ENCODE measurements around the gene IRX6. TPM values are rescaled to one million over a fixed set of nuclear protein-coding genes. Genes with fewer than 3 reads are reported as not detected.

The IRX6 gene
- total and polyA plus RNA-seq, 2 of the 13 experiments (the other 11 are each of a cell fraction or from before 2014, with no cell fraction given): not detected

DNA sequence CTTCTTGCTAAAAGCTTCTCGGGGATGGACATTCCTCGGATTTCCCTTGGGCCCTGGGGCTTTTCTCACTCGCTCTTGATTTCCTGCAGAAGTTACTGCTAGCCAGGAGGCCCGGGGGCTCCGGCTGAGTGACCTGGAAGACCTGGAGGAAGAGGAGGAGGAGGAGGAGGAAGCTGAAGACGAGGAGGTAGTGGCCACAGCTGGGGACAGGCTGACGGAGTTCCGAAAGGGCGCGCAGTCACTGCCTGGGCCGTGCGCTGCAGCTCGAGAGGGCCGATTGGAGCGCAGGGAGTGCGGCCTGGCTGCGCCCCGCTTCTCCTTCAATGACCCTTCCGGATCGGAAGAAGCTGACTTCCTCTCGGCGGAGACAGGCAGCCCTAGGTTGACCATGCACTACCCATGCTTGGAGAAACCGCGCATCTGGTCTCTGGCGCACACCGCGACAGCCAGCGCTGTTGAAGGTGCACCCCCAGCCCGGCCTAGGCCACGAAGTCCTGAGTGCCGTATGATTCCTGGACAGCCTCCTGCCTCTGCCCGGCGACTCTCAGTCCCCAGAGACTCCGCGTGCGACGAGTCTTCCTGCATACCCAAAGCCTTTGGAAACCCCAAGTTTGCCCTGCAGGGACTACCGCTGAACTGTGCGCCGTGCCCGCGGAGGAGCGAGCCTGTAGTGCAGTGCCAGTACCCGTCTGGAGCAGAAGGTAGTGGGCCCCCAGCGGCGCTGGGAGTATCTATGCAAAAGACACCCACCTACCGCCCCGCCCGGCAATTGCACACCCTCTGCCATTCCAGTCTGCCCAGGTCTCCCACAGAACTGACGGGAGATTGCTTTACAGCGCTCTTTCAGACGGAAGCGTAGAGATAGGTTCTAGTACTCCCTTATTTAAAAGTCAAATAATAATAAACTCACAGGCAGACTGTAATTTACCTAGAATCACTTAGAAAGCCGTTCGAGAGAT, 4.9 kb downstream of the IRX6 start:
- H3K4me3 ChIP-seq (replicated peaks in 1 of 3; ENCODE audit: insufficient read depth in 1 of 3, low read depth in 2 of 3, low read length in 3 of 3): no peak overlapping the region
- POLR2A ChIA-PET: no interaction called here
- CTCF ChIA-PET (ENCODE audit: low intra/inter-chr PET ratio, low total read pairs): no interaction called here
- H3K4me2 ChIP-seq (ENCODE audit: low read depth, low read length): no peak overlapping the region
- DNase-seq (ENCODE audit: low spot score) (no peak), FAIRE-seq (no peak), ATAC-seq (no peak)
- no peak overlapping the region for H2AFZ ChIP-seq (ENCODE audit: low read length)
- in situ Hi-C loops (cut with HindIII; ENCODE audit: extremely low pct_ligation_motif_present, low pct_unique_long_range_greater_than_20kb): no loop called here
- H3K27ac ChIP-seq (ENCODE audit: extremely low read length, insufficient read depth, low read length): no peak overlapping the region
- TF ChIP-seq ESRRA (CRISPR knock-in tag; IDR thresholded peaks at IDR 0.05; ENCODE audit: low read depth) (no peak), PCBP2 (optimal IDR thresholded peaks at IDR 0.05; ENCODE audit: low read depth, low read length, poor library complexity, severe bottlenecking) (no peak), HHEX (CRISPR knock-in tag; IDR thresholded peaks at IDR 0.05) (no peak), ZNF713 (CRISPR knock-in tag; IDR thresholded peaks at IDR 0.05) (no peak), JUN (CRISPR knock-in tag; IDR thresholded peaks at IDR 0.05) (no peak), ZNF773 (CRISPR knock-in tag; IDR thresholded peaks at IDR 0.05; ENCODE audit: borderline replicate concordance) (no peak), ZNF33B (CRISPR knock-in tag; IDR thresholded peaks at IDR 0.05) (no peak), ZNF501 (CRISPR knock-in tag; IDR thresholded peaks at IDR 0.05) (no peak)
- TF ChIP-seq, protein P1, sequence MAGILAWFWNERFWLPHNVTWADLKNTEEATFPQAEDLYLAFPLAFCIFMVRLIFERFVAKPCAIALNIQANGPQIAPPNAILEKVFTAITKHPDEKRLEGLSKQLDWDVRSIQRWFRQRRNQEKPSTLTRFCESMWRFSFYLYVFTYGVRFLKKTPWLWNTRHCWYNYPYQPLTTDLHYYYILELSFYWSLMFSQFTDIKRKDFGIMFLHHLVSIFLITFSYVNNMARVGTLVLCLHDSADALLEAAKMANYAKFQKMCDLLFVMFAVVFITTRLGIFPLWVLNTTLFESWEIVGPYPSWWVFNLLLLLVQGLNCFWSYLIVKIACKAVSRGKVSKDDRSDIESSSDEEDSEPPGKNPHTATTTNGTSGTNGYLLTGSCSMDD (CRISPR knock-in tag; IDR thresholded peaks at IDR 0.05): no peak
- H3K36me3 ChIP-seq (replicated peaks in 1 of 2; ENCODE audit: control insufficient read depth in 1 of 2, insufficient read depth in 2 of 2, low read length in 2 of 2): no peaks in the 10 kb centered on the region
- H4K20me1 ChIP-seq (ENCODE audit: insufficient read depth, low read length): no peaks in the 10 kb centered on the region
- no peaks in the 10 kb centered on the region for H3K4me1 ChIP-seq (ENCODE audit: insufficient read depth, low read length)
- H3K9ac ChIP-seq (ENCODE audit: insufficient read depth, low read depth, low read length): no peak overlapping the region
- H3K27me3 ChIP-seq (ENCODE audit: control insufficient read depth in 1 of 2, insufficient read depth in 2 of 2, low read length in 2 of 2): peaks cover 7 to 68% of the 10 kb centered on the region in 2 experiments
- H3K79me2 ChIP-seq (ENCODE audit: insufficient read depth, low read length): no peaks in the 10 kb centered on the region
- intact Hi-C loops (cut with micrococcal nuclease; ENCODE audit: unreplicated experiment): no loop called here
- 37% methylated on average over 38 of the region's 55 CpGs for WGBS (ENCODE audit: low lambda C conversion rate)
- H3K9me3 ChIP-seq (ENCODE audit: low read length): no peaks in the 10 kb centered on the region
- no TSS peak for BruUV-seq (replicated peaks)

All from HepG2 (cell line).